Glutamatergic neuron (in vitro differentiated cells): Measurements from ENCODE around the gene CISH. TPM values are rescaled to one million over a fixed set of nuclear protein-coding genes. Genes with fewer than 3 reads are reported as not detected.
A peak's percentile ranks its signal among the peaks of the same experiment; 100 is the strongest.

ENCODE experiments used
- DNase-seq: peaks from one replicate; pipeline ENCODE4 v3.0.0; 2022
- H3K27ac Mint-ChIP-seq: one replicate; pipeline ENCODE4 v1.8.0; 2020; ENCODE audit warnings: mild to moderate bottlenecking, mixed read lengths, inconsistent platforms; ENCODE audit not compliant: unreplicated experiment
- H3K27me3 Mint-ChIP-seq: one replicate; pipeline ENCODE4 v1.8.0; 2020; ENCODE audit warnings: mild to moderate bottlenecking, moderate library complexity, mixed read lengths, inconsistent platforms; ENCODE audit not compliant: unreplicated experiment
- H3K36me3 Mint-ChIP-seq: one replicate; pipeline ENCODE4 v1.8.0; 2020; ENCODE audit warnings: mild to moderate bottlenecking, mixed read lengths, inconsistent platforms; ENCODE audit not compliant: unreplicated experiment
- H3K4me1 Mint-ChIP-seq: one replicate; pipeline ENCODE4 v1.8.0; 2020; ENCODE audit warnings: mild to moderate bottlenecking, low read depth, mixed read lengths, inconsistent platforms; ENCODE audit not compliant: unreplicated experiment
- H3K4me3 Mint-ChIP-seq: one replicate; pipeline ENCODE4 v1.8.0; 2020; ENCODE audit warnings: mild to moderate bottlenecking, mixed read lengths, inconsistent platforms; ENCODE audit not compliant: unreplicated experiment
- H3K9me3 Mint-ChIP-seq: one replicate; pipeline ENCODE4 v1.8.0; 2020; ENCODE audit warnings: mild to moderate bottlenecking, moderate library complexity, mixed read lengths, inconsistent platforms; ENCODE audit not compliant: unreplicated experiment
- CTCF ChIP-seq: fragments of 200-600 bp; sonication (generic); IDR thresholded peaks from one replicate; pipeline ENCODE4 v1.5.0; 2021; ENCODE audit not compliant: partially characterized antibody, unreplicated experiment
- total RNA-seq: library from RNA; stranded (reverse); fragmentation: NEBNext Ultra II Directional; extraction: Animal tissue kit (Norgen Biotek cat#: 25700); gene quantifications from one replicate; pipeline ENCODE4 v1.2.1, GENCODE V29; 2021; ENCODE audit not compliant: unreplicated experiment

Gene CISH
- total RNA-seq, 1 donor from 2014 or later = 6.0 TPM

- TF ChIP-seq CTCF = no peak
- H3K9me3 Mint-ChIP-seq = peaks cover 2% of the 10 kb centered on the region
- H3K4me1 Mint-ChIP-seq = peaks cover 27% of the 10 kb centered on the region
- peaks cover 4% of the 10 kb centered on the region for H3K27me3 Mint-ChIP-seq
- H3K27ac Mint-ChIP-seq = peak overlapping the region; percentile 95
- no peaks in the 10 kb centered on the region for H3K36me3 Mint-ChIP-seq
- H3K4me3 Mint-ChIP-seq = no peak overlapping the region
- DNase-seq = no peak
Measured at GRCh38 chr3:50648944-50649343, 37.4 kb upstream of the CISH start.

GRCh38 chr3:50648313-50648712 is 36.7 kb upstream of the CISH start:
- Mint-ChIP-seq H3K4me1 (peaks cover 27% of the 10 kb centered on the region), H3K27me3 (peaks cover 4% of the 10 kb centered on the region), H3K27ac (peak overlapping the region; percentile 95), H3K9me3 (peaks cover 2% of the 10 kb centered on the region), H3K36me3 (no peaks in the 10 kb centered on the region), H3K4me3 (peak overlapping the region; percentile 75)
- DNase-seq = peak; percentile 86
- no peak for TF ChIP-seq CTCF

GRCh38 chr3:50645378-50645777 is 33.8 kb upstream of the CISH start:
- Mint-ChIP-seq H3K4me1 (peaks cover 26% of the 10 kb centered on the region), H3K9me3 (no peaks in the 10 kb centered on the region), H3K4me3 (no peak overlapping the region), H3K27me3 (peaks cover 8% of the 10 kb centered on the region), H3K36me3 (no peaks in the 10 kb centered on the region), H3K27ac (no peak overlapping the region)
- no peak for TF ChIP-seq CTCF
- no peak for DNase-seq

- TF ChIP-seq CTCF = no peak
- no peak for DNase-seq
- H3K27me3 Mint-ChIP-seq = peaks cover 8% of the 10 kb centered on the region
- H3K4me3 Mint-ChIP-seq = no peak overlapping the region
- H3K36me3 Mint-ChIP-seq = no peaks in the 10 kb centered on the region
- H3K9me3 Mint-ChIP-seq = no peaks in the 10 kb centered on the region
- H3K4me1 Mint-ChIP-seq = peaks cover 19% of the 10 kb centered on the region
- H3K27ac Mint-ChIP-seq = no peak overlapping the region
Measured at GRCh38 chr3:50644561-50644960, 33.0 kb upstream of the CISH start.

GRCh38 chr3:50642382-50642781 is 30.8 kb upstream of the CISH start:
- DNase-seq = no peak
- peaks cover 1% of the 10 kb centered on the region for H3K4me1 Mint-ChIP-seq
- TF ChIP-seq CTCF = no peak
- no peaks in the 10 kb centered on the region for H3K36me3 Mint-ChIP-seq
- peaks cover 5% of the 10 kb centered on the region for H3K27me3 Mint-ChIP-seq
- H3K27ac Mint-ChIP-seq = no peak overlapping the region
- H3K9me3 Mint-ChIP-seq = peaks cover 1% of the 10 kb centered on the region
- no peak overlapping the region for H3K4me3 Mint-ChIP-seq
